Endothelial cell of umbilical vein (primary cell): ENCODE data around the gene COL23A1. TPM values are rescaled to one million over a fixed set of nuclear protein-coding genes. Genes with fewer than 3 reads are reported as not detected.

Experiments used
- BruUV-seq: library from RNA; stranded (reverse); fragments of 400-500 nt; replicated peaks from 2 replicates; lab custom pipeline; 2021; lab: Mats Ljungman, UMichigan
- CTCF ChIA-PET: fragments of 300-600, 350-600 bp; sonication (Branson Sonifier 250); formaldehyde crosslinking; loops from one replicate; lab custom pipeline; 2021; ENCODE audit warnings: antibody characterized with exemption, inconsistent platforms; lab: Charles Lee
- POLR2A ChIA-PET: fragments of 300-600, 350-600 bp; sonication (Branson Sonifier 250); formaldehyde crosslinking; loops from one replicate; lab custom pipeline; 2021; ENCODE audit warnings: antibody characterized with exemption, inconsistent platforms; lab: Charles Lee
- DNase-seq: peaks from one replicate; pipeline ENCODE4 v3.0.0-alpha.2; 2011; ENCODE audit warnings: low read depth, low spot score
- FAIRE-seq: peaks from 2 replicates; lab custom pipeline; 2011; peaks lifted over from hg19 to GRCh38; lab: Jason Lieb, UNC
- H2AFZ ChIP-seq: 2 replicates; pipeline ENCODE4 v1.6.0; 2012; ENCODE audit warnings: low read depth, low read length, control low read depth, inconsistent platforms
- H3K27ac ChIP-seq: 2 replicates; pipeline ENCODE4 v1.5.1; 2011; ENCODE audit warnings: low read depth, mild to moderate bottlenecking, control low read depth, low read length, moderate library complexity; ENCODE audit not compliant: insufficient read depth
- H3K27me3 ChIP-seq, 2 experiments: 2 replicates each; pipeline versions ENCODE4 v1.6.0 to v1.6.1; 2011; ENCODE audit warnings: low read length in 2 of 2, mixed read lengths in 1 of 2; ENCODE audit not compliant: control insufficient read depth in 2 of 2, insufficient read depth in 2 of 2
- H3K36me3 ChIP-seq, 2 experiments: 2 replicates in 1 of 2; 3 replicates in 1 of 2; pipeline ENCODE4 v1.5.1; 2011; ENCODE audit warnings: low read length in 2 of 2, mild to moderate bottlenecking in 1 of 2, moderate library complexity in 1 of 2; ENCODE audit not compliant: control insufficient read depth in 2 of 2, insufficient read depth in 2 of 2; ENCODE audit errors: extremely low read depth in 1 of 2
- H3K4me1 ChIP-seq: 3 replicates; pipeline ENCODE4 v1.5.1; 2011; ENCODE audit warnings: mild to moderate bottlenecking, low read length; ENCODE audit not compliant: control insufficient read depth, insufficient read depth; ENCODE audit errors: extremely low read depth
- H3K4me2 ChIP-seq: 2 replicates; pipeline ENCODE4 v1.6.1; 2011; ENCODE audit warnings: low read length, control low read depth, mixed read lengths; ENCODE audit not compliant: insufficient read depth
- H3K4me3 ChIP-seq, 3 experiments: fragments of 200-600 bp in 1 of 3; sonication (generic), shearing (Covaris generic) in 1 of 3; replicated peaks in 1 of 3; 2 replicates each; pipeline ENCODE4 v1.5.1; 2011 to 2016; ENCODE audit warnings: control low read depth in 3 of 3, low read length in 3 of 3, mild to moderate bottlenecking in 2 of 3, inconsistent platforms in 1 of 3, low read depth in 1 of 3, moderate library complexity in 1 of 3; ENCODE audit not compliant: insufficient read depth in 1 of 3
- H3K79me2 ChIP-seq: 2 replicates; pipeline ENCODE4 v1.6.0; 2012; ENCODE audit warnings: low read length, inconsistent platforms; ENCODE audit not compliant: control insufficient read depth, insufficient read depth
- H3K9ac ChIP-seq: replicated peaks from 2 replicates; pipeline ENCODE3; 2011; ENCODE audit warnings: low read length, control low read depth; ENCODE audit not compliant: insufficient read depth; ENCODE audit errors: extremely low read depth
- H3K9me1 ChIP-seq: replicated peaks from 3 replicates; pipeline ENCODE4 v1.6.0; 2011; ENCODE audit warnings: mild to moderate bottlenecking, low read length; ENCODE audit not compliant: control insufficient read depth, insufficient read depth; ENCODE audit errors: extremely low read depth
- H3K9me3 ChIP-seq: replicated peaks from 2 replicates; pipeline ENCODE4 v1.5.1; 2012; ENCODE audit warnings: low read length, inconsistent platforms; ENCODE audit not compliant: control insufficient read depth, insufficient read depth
- H4K20me1 ChIP-seq: replicated peaks from 2 replicates; pipeline ENCODE3; 2011; ENCODE audit warnings: mild to moderate bottlenecking, low read length; ENCODE audit not compliant: control insufficient read depth, insufficient read depth; ENCODE audit errors: extremely low read depth
- CTCF ChIP-seq, 2 donors: IDR thresholded peaks; 1 replicate in 1 of 2; 2 replicates in 1 of 2; pipeline ENCODE4 v1.5.1; 2011; ENCODE audit warnings: low read length in 2 of 2, mild to moderate bottlenecking in 2 of 2, moderate library complexity in 2 of 2, control low read depth in 1 of 2, inconsistent platforms in 1 of 2, low read depth in 1 of 2; ENCODE audit not compliant: insufficient read depth in 1 of 2; ENCODE audit errors: extremely low read depth in 1 of 2
- EZH2 ChIP-seq: IDR thresholded peaks from 2 replicates; pipeline ENCODE4 v1.6.1; 2012; ENCODE audit warnings: borderline replicate concordance, low read depth, mild to moderate bottlenecking, moderate library complexity, low read length, inconsistent platforms; ENCODE audit not compliant: severe bottlenecking
- FOS ChIP-seq: IDR thresholded peaks from 2 replicates; pipeline ENCODE4 v1.6.1; 2011; ENCODE audit warnings: mild to moderate bottlenecking, low read length, moderate library complexity, borderline replicate concordance; ENCODE audit not compliant: insufficient read depth
- GATA2 ChIP-seq: IDR thresholded peaks from 2 replicates; pipeline ENCODE4 v1.7.0; 2011; ENCODE audit warnings: low read depth, mild to moderate bottlenecking, moderate library complexity, mixed read lengths, low read length; ENCODE audit not compliant: insufficient read length, insufficient read depth
- JUN ChIP-seq: IDR thresholded peaks from 2 replicates; pipeline ENCODE4 v1.6.1; 2011; ENCODE audit warnings: borderline replicate concordance, low read depth; ENCODE audit not compliant: insufficient read length, insufficient read depth
- MYC ChIP-seq: IDR thresholded peaks from one replicate; pipeline ENCODE4 v1.6.1; 2011; ENCODE audit warnings: mild to moderate bottlenecking, low read depth, low read length
- POLR2A ChIP-seq: IDR thresholded peaks from 2 replicates; pipeline ENCODE4 v1.6.1; 2012; ENCODE audit warnings: low read depth, mild to moderate bottlenecking, control low read depth, low read length
- POLR2AphosphoS5 ChIP-seq: IDR thresholded peaks from 2 replicates; pipeline ENCODE4 v1.6.1; 2012; ENCODE audit warnings: low read depth, mild to moderate bottlenecking, control low read depth, low read length, moderate library complexity; ENCODE audit not compliant: insufficient read depth
- dilution Hi-C: fragments of 300-500 bp; cut with MboI; formaldehyde crosslinking; loops from one replicate; pipeline ENCODE4 v1.15.0; 2019; ENCODE audit warnings: low sequenced_read_pairs; ENCODE audit not compliant: extremely low pct_ligation_motif_present
- intact Hi-C: fragments of 100-400 bp; cut with micrococcal nuclease; formaldehyde crosslinking; loops from one replicate; pipeline ENCODE4 v1.10.0; 2022
- polyA plus RNA-seq, 4 experiments: library from polyadenylated mRNA; depleted of rRNA in 3 of 4; stranded (reverse) in 3 of 4; unstranded in 1 of 4; fragments of >200 nt; gene quantifications; 2 replicates each; pipeline versions ENCODE4 v1.2.1 to v1.2.3, GENCODE V29; 2011 to 2012; ENCODE audit warnings: missing spikeins in 1 of 4
- total RNA-seq: library from RNA; stranded (reverse); gene quantifications from 2 replicates; pipeline ENCODE4 v1.2.3, GENCODE V29; 2021
- TF ChIP-seq, protein P1 (sequence below): IDR thresholded peaks from 2 replicates; pipeline ENCODE4 v1.6.1; 2011; ENCODE audit not compliant: insufficient read depth, insufficient read length

COL23A1 gene
- total and polyA plus RNA-seq, 2 donors (not counting 3 experiments of a cell fraction or from before 2014, with no cell fraction given): not detected

GRCh38 chr5:178221282-178221681, 368.9 kb downstream of the COL23A1 start:
- Histone ChIP-seq H3K9me1 (no peaks in the 10 kb centered on the region), H3K27me3 (no peaks in the 10 kb centered on the region), H2AFZ (no peak overlapping the region), H4K20me1 (no peaks in the 10 kb centered on the region), H3K9ac (no peak overlapping the region), H3K4me2 (no peak overlapping the region), H3K79me2 (no peaks in the 10 kb centered on the region), H3K9me3 (no peaks in the 10 kb centered on the region), H3K36me3 (peaks cover 7 to 18% of the 10 kb centered on the region in 2 experiments), H3K4me1 (no peaks in the 10 kb centered on the region), H3K27ac (no peak overlapping the region), H3K4me3 (no peak overlapping the region)
- dilution Hi-C loops (no loop called here), intact Hi-C loops (no loop called here)
- ChIA-PET POLR2A (no interaction called here), CTCF (interaction anchor here (1.1 kb wide), 2 partner anchors 9 to 14 kb away, joined by 3 read pairs; no protein-coding TSS in a partner anchor)
- BruUV-seq: no TSS peak
- FAIRE-seq (no peak), DNase-seq (no peak)
- TF ChIP-seq JUN: no peak
- no peak for TF ChIP-seq EZH2
- no peak for TF ChIP-seq MYC
- TF ChIP-seq FOS: no peak
- TF ChIP-seq CTCF (IDR thresholded peaks at IDR 0.05; ENCODE audit: extremely low read depth in 1 of 2, insufficient read depth in 1 of 2, low read depth in 1 of 2, low read length in 2 of 2): no peak
- TF ChIP-seq GATA2: no peak
- TF ChIP-seq POLR2AphosphoS5: peak; percentile 27
- peak; percentile 50 for TF ChIP-seq POLR2A
- TF ChIP-seq, protein P1, sequence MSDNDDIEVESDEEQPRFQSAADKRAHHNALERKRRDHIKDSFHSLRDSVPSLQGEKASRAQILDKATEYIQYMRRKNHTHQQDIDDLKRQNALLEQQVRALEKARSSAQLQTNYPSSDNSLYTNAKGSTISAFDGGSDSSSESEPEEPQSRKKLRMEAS: no peak
